Measurements from ENCODE around the gene JADE3.

Gene JADE3

GRCh38 chrX:46941341-46941740, 29.1 kb downstream of the JADE3 start:
- H2AFZ ChIP-seq (ENCODE audit: low read length): no peak overlapping the region
- no peaks in the 10 kb centered on the region for H3K9me3 ChIP-seq (ENCODE audit: insufficient read depth, low read depth, low read length)
- H3K4me1 ChIP-seq (ENCODE audit: insufficient read depth, low read length, poor library complexity, severe bottlenecking): no peaks in the 10 kb centered on the region
- no peak overlapping the region for H3K9ac ChIP-seq (ENCODE audit: low read depth, low read length, poor library complexity, severe bottlenecking)
- no peak overlapping the region for H3K4me3 ChIP-seq (ENCODE audit: low read length, poor library complexity, severe bottlenecking)
- H4K20me1 ChIP-seq (ENCODE audit: insufficient read depth, low read length, poor library complexity, severe bottlenecking): no peaks in the 10 kb centered on the region
- no peaks in the 10 kb centered on the region for H3K9me2 ChIP-seq (replicated peaks; ENCODE audit: low read depth, low read length)
- TF ChIP-seq EZH2phosphoT487 (IDR thresholded peaks at IDR 0.05; ENCODE audit: borderline replicate concordance): no peak
- TF ChIP-seq, protein P1, sequence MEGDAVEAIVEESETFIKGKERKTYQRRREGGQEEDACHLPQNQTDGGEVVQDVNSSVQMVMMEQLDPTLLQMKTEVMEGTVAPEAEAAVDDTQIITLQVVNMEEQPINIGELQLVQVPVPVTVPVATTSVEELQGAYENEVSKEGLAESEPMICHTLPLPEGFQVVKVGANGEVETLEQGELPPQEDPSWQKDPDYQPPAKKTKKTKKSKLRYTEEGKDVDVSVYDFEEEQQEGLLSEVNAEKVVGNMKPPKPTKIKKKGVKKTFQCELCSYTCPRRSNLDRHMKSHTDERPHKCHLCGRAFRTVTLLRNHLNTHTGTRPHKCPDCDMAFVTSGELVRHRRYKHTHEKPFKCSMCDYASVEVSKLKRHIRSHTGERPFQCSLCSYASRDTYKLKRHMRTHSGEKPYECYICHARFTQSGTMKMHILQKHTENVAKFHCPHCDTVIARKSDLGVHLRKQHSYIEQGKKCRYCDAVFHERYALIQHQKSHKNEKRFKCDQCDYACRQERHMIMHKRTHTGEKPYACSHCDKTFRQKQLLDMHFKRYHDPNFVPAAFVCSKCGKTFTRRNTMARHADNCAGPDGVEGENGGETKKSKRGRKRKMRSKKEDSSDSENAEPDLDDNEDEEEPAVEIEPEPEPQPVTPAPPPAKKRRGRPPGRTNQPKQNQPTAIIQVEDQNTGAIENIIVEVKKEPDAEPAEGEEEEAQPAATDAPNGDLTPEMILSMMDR (conservative IDR thresholded peaks at IDR 0.05; ENCODE audit: low read length): no peak
- no peak overlapping the region for H3K4me2 ChIP-seq (ENCODE audit: low read depth, low read length, poor library complexity, severe bottlenecking)
- H3F3A ChIP-seq (ENCODE audit: low read depth): no peaks in the 10 kb centered on the region
- H3K36me3 ChIP-seq (ENCODE audit: insufficient read depth, low read length): no peaks in the 10 kb centered on the region
- H3K27me3 ChIP-seq (ENCODE audit: insufficient read depth, low read length, poor library complexity, severe bottlenecking): no peaks in the 10 kb centered on the region
- peaks cover 87% of the 10 kb centered on the region for H3K79me2 ChIP-seq (ENCODE audit: insufficient read depth, low read length)

DNA sequence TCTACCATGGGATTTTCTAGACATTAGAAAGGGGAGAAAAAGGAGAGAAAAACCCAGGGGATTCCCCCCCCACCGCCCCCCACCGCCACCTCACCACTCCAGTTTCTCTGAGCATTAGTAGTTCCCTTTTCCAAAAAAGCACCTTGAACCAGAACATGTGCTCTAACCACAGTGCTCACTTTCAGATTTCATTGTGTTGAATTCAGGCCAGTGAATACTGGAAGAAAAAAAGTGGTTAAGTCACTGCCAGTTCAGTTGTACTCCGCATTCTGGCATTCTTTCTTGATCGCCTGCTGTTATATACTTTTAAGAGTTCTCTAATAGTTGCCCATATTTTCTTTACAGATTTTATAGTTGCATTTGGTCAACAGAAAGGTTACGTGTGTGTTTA, 40.9 kb downstream of the JADE3 start:
- Histone ChIP-seq H3K4me2 (ENCODE audit: low read depth, low read length, poor library complexity, severe bottlenecking) (no peak overlapping the region), H3F3A (ENCODE audit: low read depth) (no peaks in the 10 kb centered on the region)

GRCh38 chrX:46953597-46953996, 41.4 kb downstream of the JADE3 start:
- H2AFZ ChIP-seq (ENCODE audit: low read length): no peak overlapping the region
- H3K9ac ChIP-seq (ENCODE audit: low read depth, low read length, poor library complexity, severe bottlenecking): no peak overlapping the region
- H3K79me2 ChIP-seq (ENCODE audit: insufficient read depth, low read length): peaks cover 72% of the 10 kb centered on the region
- H3K9me3 ChIP-seq (ENCODE audit: insufficient read depth, low read depth, low read length): no peaks in the 10 kb centered on the region
- H3K4me3 ChIP-seq (ENCODE audit: low read length, poor library complexity, severe bottlenecking): no peak overlapping the region
- H3K9me2 ChIP-seq (replicated peaks; ENCODE audit: low read depth, low read length): no peaks in the 10 kb centered on the region
- H3K4me2 ChIP-seq (ENCODE audit: low read depth, low read length, poor library complexity, severe bottlenecking): no peak overlapping the region
- no peaks in the 10 kb centered on the region for H3K36me3 ChIP-seq (ENCODE audit: insufficient read depth, low read length)
- H3F3A ChIP-seq (ENCODE audit: low read depth): no peaks in the 10 kb centered on the region
- peaks cover 3% of the 10 kb centered on the region for H4K20me1 ChIP-seq (ENCODE audit: insufficient read depth, low read length, poor library complexity, severe bottlenecking)
- H3K4me1 ChIP-seq (ENCODE audit: insufficient read depth, low read length, poor library complexity, severe bottlenecking): peaks cover 5% of the 10 kb centered on the region
- no peak for TF ChIP-seq EZH2phosphoT487 (IDR thresholded peaks at IDR 0.05; ENCODE audit: borderline replicate concordance)
- TF ChIP-seq, protein P1 (conservative IDR thresholded peaks at IDR 0.05; ENCODE audit: low read length): no peak
- H3K27me3 ChIP-seq (ENCODE audit: insufficient read depth, low read length, poor library complexity, severe bottlenecking): no peaks in the 10 kb centered on the region

More for the DNA sequence above, 40.9 kb downstream of the JADE3 start:
- no peaks in the 10 kb centered on the region for H3K27me3 ChIP-seq (ENCODE audit: insufficient read depth, low read length, poor library complexity, severe bottlenecking)
- H3K4me1 ChIP-seq (ENCODE audit: insufficient read depth, low read length, poor library complexity, severe bottlenecking): peaks cover 5% of the 10 kb centered on the region
- H3K9ac ChIP-seq (ENCODE audit: low read depth, low read length, poor library complexity, severe bottlenecking): no peak overlapping the region
- H3K9me3 ChIP-seq (ENCODE audit: insufficient read depth, low read depth, low read length): no peaks in the 10 kb centered on the region
- no peak overlapping the region for H3K4me3 ChIP-seq (ENCODE audit: low read length, poor library complexity, severe bottlenecking)
- H3K36me3 ChIP-seq (ENCODE audit: insufficient read depth, low read length): no peaks in the 10 kb centered on the region
- H3K9me2 ChIP-seq (replicated peaks; ENCODE audit: low read depth, low read length): no peaks in the 10 kb centered on the region
- H2AFZ ChIP-seq (ENCODE audit: low read length): no peak overlapping the region
- peaks cover 72% of the 10 kb centered on the region for H3K79me2 ChIP-seq (ENCODE audit: insufficient read depth, low read length)
- TF ChIP-seq, protein P1 (conservative IDR thresholded peaks at IDR 0.05; ENCODE audit: low read length): no peak
- TF ChIP-seq EZH2phosphoT487 (IDR thresholded peaks at IDR 0.05; ENCODE audit: borderline replicate concordance): no peak
- H4K20me1 ChIP-seq (ENCODE audit: insufficient read depth, low read length, poor library complexity, severe bottlenecking): peaks cover 3% of the 10 kb centered on the region

Measured in Loucy (cell line).